SHP77 treated with DMSO at 0.1 percent for 48 hours (cell line): ENCODE measurements around the gene HAO1.
"Not testable (repeated sequence)": the region's sequence is repeated elsewhere in the genome, so short reads cannot be mapped to it uniquely, and the experiment has no call there.

Experiments
- DNase-seq: peaks from one replicate; lab custom pipeline; 2025; lab: John Stamatoyannopoulos, UW

Gene HAO1

DNA sequence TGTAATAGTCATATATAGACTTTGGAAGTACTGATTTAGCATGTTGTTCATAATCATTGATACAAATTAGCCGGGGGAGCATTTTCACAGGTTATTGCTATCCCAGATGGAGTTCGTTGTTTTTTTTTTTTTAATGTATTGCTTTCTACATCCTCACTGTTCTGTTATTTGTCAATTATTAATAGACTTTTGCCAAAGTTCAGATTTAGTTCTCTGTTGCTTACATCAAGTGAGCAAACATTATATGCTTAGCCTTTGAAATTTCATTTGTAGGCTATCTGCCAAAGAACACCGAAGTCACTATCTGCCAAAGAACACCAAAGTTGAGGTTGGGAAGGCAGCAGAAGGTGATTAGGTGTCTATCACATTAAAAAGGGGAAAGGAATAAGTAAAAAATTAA lies at the start of gene HAO1:
Gene HAO1, minus strand, starts transcription at position 118 of the 400 bp plus-strand sequence. Its CDS starts 36 bp downstream, at position 82.
- no peak for DNase-seq

DNA sequence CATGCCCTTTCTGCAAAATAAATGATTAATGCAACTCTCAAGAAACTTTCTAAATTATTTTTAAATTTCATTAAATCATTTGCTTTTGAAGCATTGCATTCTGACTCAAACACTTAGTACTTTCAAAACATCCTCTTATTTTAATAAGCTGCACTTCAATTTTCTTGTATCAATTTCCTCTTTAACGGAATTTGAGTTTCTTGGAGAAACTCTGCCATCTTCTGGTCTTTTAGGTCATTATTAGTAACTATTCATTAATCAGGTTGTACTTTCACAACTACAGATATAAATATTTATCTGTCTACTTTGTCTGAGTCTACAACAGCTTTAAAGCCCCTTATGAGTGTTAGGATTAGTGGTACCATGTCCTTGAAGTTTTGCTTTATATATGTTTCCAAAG lies 49.1 kb upstream of the HAO1 start:
- DNase-seq: no peak

DNA sequence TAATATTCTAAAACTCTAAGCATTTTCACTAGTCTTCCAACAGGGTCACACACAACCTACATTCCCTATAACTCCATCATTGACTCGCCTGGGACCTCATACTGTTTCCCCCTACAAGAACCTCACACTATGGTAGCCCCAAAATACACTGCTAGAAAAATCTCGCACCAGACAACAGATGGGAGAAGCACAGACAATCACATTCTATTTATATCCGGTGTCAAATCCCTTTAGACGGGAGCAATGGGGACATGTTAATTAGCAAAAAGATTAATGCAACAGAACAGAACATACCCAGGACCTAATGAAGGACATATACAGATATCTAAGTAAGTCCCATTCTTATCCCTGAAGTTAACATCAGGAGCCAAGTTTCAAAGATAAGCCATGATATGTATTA lies 45.7 kb upstream of the HAO1 start:
- DNase-seq: no peak

DNA sequence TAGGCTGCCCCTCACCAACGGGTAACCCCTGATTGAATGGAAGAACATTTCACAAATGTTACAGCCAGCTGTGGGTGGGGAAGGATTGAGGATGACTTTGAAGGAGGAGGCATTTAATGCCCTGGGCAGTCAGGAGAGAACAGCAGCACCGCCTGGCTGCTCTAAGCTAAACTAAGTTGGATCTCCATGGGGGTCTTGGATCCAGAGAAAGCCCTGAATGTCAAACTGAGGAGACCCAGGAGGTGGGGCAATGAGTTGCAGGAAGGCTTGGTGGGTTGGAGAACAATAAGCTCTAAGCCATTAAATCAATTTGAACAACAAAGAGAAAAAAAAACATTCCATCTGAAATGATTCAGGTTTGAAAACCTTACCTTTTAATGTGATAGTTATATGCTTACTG lies 43.9 kb upstream of the HAO1 start:
- no peak for DNase-seq

- DNase-seq: no peak
Observed at GRCh38 chr20:7981374-7981773, 41.1 kb upstream of the HAO1 start.

DNA sequence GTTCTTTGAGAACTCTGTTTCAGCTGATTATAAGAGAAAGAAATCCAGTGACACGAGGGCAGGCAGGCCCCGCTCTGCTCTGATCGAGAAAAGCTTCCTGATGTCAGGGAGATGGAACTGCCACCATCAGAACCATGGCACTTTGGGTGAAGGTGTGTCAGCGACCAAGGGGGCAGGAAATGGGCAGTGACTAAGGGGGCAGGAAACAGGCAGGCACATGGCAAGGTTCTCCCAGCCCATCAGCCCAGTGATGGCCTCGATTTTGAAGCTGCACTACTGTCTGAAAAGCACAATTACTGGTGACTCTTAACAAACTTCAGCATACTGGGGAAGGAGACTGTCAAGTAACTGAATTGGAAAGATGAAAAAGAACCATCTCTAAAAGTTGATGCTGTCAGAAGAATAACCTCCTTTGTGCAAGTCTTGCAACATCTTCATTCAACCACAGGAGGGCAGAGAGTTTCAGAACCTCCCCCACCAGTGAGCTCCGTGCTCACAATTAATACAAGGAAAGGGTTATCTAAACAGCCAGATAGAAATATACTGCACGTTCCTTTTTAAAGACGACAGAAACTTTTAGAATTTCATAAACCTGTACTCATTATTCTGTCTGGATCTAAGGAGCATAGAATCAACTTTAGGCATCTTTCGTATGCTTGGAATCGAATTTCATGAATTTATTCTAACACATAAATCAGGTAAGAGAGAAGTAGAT lies 40.2 kb upstream of the HAO1 start:
- DNase-seq: no peak

DNA sequence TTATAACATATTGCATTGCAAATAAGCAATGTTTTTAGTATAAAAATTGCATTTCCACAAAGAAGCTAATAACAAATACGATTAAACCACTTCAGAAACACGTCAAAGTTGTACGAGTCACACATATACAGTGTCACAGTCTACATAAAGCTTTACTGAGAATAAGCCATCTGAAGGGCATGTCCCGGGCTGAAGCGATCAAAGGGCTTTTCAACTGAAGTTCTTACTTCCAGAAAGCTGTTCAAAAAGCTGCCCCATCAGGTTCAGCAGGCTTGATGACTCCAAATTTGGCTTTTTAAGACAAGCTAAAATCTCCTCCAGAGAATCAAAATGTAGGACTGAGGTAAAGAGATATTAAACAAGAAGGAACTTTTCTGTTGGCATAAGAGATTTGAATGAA lies 37.5 kb upstream of the HAO1 start:
- DNase-seq: no peak

DNA sequence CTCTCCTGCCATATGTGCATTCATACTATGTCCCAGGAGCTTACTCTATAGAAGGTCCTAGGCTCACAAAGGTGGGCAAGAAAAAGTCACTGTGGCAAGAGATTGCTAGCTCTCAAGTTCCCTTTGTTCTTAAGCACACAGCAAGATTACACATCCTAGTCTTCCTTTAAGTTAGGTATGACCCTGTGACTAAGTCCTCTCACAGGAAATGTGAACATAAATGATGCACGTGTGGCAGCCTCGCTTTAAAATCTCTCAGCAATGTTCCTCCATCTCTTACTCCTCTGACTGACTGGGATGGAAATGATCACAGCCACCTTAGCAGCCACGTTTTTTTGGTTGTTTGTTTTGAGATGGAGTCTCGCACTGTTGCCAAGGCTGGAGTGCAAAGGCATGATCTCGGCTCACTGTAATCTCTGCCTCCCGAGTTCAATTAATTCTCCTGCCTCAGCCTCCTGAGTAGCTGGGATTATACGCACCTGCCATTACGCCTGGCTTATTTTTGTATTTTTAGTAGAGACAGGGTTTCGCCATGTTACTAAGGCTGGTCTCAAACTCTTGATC lies 35.7 kb upstream of the HAO1 start:
- DNase-seq: no peak

GRCh38 chr20:7974785-7975435 lies 34.7 kb upstream of the HAO1 start:
- no peak for DNase-seq

GRCh38 chr20:7971536-7972280 lies 31.4 kb upstream of the HAO1 start:
- DNase-seq: no peak

GRCh38 chr20:7967199-7967844 lies 27.1 kb upstream of the HAO1 start:
- DNase-seq: no peak

- DNase-seq: no peak
Observed at GRCh38 chr20:7966176-7966575, 25.9 kb upstream of the HAO1 start.

DNA sequence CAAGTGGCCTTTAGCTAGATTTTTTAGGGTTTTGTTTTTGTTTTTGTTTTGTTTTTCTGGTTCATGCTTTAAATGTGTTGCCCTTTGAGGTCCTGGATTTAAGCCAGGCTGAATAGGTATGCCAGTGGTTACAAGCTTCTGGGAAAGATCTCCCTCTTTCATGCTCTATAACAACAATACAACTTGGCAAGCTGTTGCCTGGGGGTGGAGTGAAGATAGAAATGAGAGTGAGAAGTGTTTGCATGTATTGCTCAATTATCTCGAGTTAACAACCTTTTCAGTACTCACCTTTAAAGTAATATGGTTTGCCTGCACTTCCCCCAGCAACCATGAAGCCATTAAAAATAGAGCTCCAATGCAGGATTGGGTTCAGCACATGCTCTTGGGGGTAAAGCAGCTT lies 19.2 kb upstream of the HAO1 start:
- no peak for DNase-seq

DNA sequence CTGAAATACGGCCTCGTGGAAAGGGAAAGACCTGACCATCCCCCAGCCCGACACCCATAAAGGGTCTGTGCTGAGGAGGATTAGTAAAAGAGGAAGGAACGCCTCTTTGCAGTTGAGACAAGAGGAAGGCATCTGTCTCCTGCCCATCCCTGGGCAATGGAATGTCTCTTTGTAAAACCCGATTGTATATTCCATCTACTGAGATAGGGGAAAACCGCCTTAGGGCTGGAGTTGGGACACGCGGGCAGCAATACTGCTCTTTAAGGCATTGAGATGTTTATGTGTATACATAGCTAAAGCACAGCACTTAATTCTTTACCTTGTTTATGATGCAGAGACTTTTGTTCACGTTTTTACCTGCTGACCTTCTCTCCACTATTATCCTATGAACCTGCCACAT lies 16.3 kb upstream of the HAO1 start:
- DNase-seq: not testable (repeated sequence)

- DNase-seq: no peak
Observed at GRCh38 chr20:7950387-7950786, 10.1 kb upstream of the HAO1 start.

DNA sequence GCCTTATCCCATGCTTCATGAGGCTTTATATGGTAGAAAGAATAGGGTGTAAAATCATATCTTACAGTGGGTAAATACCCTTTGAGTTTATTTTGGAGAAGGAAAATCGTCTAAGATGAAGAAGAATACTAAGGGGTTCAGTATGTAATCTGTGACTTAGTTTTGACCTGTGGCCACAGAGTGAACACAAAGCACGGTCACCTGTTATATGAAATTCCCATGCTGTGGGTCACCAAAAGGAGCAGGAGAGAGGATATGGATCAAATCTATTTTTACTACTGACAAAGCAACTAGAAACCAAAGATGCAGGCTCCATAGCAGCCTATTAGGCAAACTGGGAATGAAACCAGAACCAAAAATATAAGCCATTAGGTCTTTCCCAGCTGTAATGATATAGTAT lies 3.6 kb upstream of the HAO1 start:
- DNase-seq: no peak

GRCh38 chr20:7939663-7940062 lies 595 bp downstream of the HAO1 start:
- no peak for DNase-seq

- no peak for DNase-seq
Observed at GRCh38 chr20:7938058-7938457, 2.2 kb downstream of the HAO1 start.

- no peak for DNase-seq
Observed at GRCh38 chr20:7937328-7937727, 2.9 kb downstream of the HAO1 start.

DNA sequence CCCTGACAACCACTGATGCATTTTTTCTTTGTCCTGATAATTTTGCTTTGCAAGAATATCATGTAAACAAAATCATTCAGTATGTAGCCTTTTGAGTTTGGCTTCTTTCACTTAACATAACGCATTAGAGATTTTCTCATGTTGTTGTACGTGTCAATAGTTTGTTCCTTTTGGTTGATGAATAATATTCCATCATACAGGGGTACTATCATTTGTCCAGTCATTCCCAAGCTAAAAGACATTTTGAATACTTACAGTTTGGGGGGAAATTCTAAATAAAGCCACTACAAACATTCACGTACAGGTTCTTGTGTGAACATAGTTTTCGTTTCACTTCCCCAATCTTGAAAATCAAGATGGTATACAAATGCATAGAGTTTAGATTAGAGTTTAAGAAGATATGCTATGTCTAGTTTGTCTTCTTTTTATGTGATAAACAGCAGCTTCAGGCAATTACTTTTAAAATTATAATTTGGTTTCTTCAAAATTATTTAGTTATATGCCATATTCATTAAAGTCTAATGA lies 5.2 kb downstream of the HAO1 start:
- no peak for DNase-seq

- DNase-seq: no peak
Observed at GRCh38 chr20:7933346-7933745, 6.9 kb downstream of the HAO1 start.

DNA sequence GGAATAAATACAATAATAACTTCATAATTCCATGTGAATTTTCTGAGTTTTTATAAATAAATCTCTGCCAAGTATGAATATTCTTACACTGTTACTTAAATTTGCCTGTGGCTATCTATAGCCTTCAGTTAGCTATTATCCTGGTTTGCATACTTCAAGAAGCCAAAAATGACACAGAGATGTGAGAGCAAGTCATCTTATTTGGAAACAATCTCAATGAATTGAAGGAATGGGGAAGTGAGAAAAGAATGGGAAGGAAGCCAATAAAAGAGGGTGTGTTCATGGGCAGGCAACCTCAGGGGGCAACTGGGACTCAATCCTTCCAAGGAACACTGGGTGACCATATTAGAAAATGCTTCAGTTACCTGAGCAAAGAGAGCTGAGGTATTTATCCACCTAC lies 9.9 kb downstream of the HAO1 start:
- no peak for DNase-seq
